Kidney (tissue), 14 donors: ENCODE measurements around the gene FADS2. TPM values are rescaled to one million over a fixed set of nuclear protein-coding genes. Genes with fewer than 3 reads are reported as not detected.

ENCODE experiments used
- DNase-seq, 5 donors: peaks; one replicate each; pipeline ENCODE4 v3.0.0-alpha.2; 2013 to 2020
- FAIRE-seq: peaks from 2 replicates; lab custom pipeline; 2012; peaks lifted over from hg19 to GRCh38; lab: Jason Lieb, UNC
- H3K27ac ChIP-seq, 2 donors: one replicate each; pipeline ENCODE4 v1.7.0; 2013; ENCODE audit warnings: low read depth in 2 of 2, low read length in 2 of 2, inconsistent platforms in 1 of 2
- H3K27me3 ChIP-seq: one replicate; pipeline ENCODE4 v1.7.1; 2013; ENCODE audit warnings: low read length, inconsistent platforms; ENCODE audit not compliant: control insufficient read depth, insufficient read depth
- H3K36me3 ChIP-seq, 3 donors: one replicate each; pipeline versions ENCODE4 v1.7.0 to v1.7.1; 2013; ENCODE audit warnings: low read length in 3 of 3, control low read depth in 1 of 3, inconsistent platforms in 1 of 3; ENCODE audit not compliant: insufficient read depth in 3 of 3, control insufficient read depth in 2 of 3
- H3K4me1 ChIP-seq, 3 donors: one replicate each; pipeline versions ENCODE4 v1.7.0 to v1.7.1; 2013; ENCODE audit warnings: low read length in 3 of 3, inconsistent platforms in 1 of 3, low read depth in 1 of 3; ENCODE audit not compliant: control insufficient read depth in 2 of 3, insufficient read depth in 2 of 3
- H3K4me3 ChIP-seq, 3 donors: one replicate each; pipeline versions ENCODE4 v1.7.0 to v1.8.1; 2013; ENCODE audit warnings: low read length in 3 of 3, control low read depth in 1 of 3, inconsistent platforms in 1 of 3
- H3K9ac ChIP-seq, 3 donors: one replicate each; pipeline versions ENCODE4 v1.7.0 to v1.7.1; 2013; ENCODE audit warnings: low read length in 3 of 3, control low read depth in 1 of 3, inconsistent platforms in 1 of 3
- H3K9me3 ChIP-seq, 3 donors: one replicate each; pipeline versions ENCODE4 v1.7.0 to v1.7.1; 2013; ENCODE audit warnings: low read length in 3 of 3, control low read depth in 1 of 3, inconsistent platforms in 1 of 3; ENCODE audit not compliant: control insufficient read depth in 2 of 3, insufficient read depth in 1 of 3
- intact Hi-C: fragments of 100-400 bp; cut with DNase I; formaldehyde crosslinking; loops from one replicate; pipeline ENCODE4 v1.11.1; 2022
- polyA plus RNA-seq: library from polyadenylated mRNA; stranded (reverse); fragments of 350-450 nt; fragmentation: Illumina TruSeq; extraction: RNeasy Lipid Tissue Mini Kit (QIAGEN cat#74804); gene quantifications from one replicate; pipeline ENCODE4 v1.2.3, GENCODE V29; 2014; ENCODE audit warnings: low read depth, low replicate concordance; ENCODE audit not compliant: insufficient read depth
- total RNA-seq: library from RNA; stranded (reverse); fragmentation: NEBNext Ultra II Directional; extraction: Animal tissue kit (Norgen Biotek cat#: 25700); gene quantifications from one replicate; pipeline ENCODE4 v1.2.1, GENCODE V29; 2021
- TF ChIP-seq, protein P1 (sequence below): IDR thresholded peaks from 3 replicates; pipeline ENCODE4 v1.5.1; 2012; ENCODE audit warnings: mild to moderate bottlenecking, moderate library complexity, borderline replicate concordance; ENCODE audit not compliant: insufficient read depth; ENCODE audit errors: extremely low read depth
- donor health status: control.
- donor health status: control.
- donor health status: control.
- donor health status: control.
- donor health status: control.
- donor health status: DM: yes; HTN: yes; CAD: no.
- donor health status: Normal renal cell carcinoma (clear cell type).

The FADS2 gene
- total and polyA plus RNA-seq, 2 donors from 2014 or later = 9.8 to 49.2 TPM

DNA sequence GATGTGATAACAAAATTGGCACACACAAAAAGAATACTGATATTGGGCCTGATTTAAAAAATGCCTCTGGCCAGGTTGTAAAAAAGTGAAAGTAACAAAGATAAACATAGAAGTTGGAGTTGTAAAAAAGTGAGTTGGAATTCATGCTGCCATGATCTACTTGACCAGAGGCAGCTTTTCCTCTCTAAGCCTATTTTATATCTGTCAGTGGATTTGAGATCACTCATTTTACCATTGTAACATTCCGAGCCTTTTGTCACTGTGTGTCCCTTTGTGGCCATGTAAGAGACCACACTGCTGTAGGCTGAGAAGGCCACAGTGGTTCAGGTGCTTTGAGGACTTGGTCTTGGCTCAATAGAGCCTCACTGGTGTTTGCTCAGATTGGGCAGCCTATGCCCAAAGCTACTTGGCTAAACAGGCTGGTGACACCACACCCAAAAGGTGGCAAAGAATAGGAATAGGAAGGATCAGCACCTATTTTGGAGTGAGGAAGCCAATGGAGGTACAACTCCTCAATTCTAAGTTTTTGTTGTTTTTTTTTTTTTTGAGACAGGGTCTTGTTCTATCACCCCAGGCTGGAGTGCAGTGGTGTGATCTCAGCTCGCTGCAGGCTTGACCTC is 28.3 kb upstream of the FADS2 start:
- no peaks in the 10 kb centered on the region for H3K9me3 ChIP-seq
- TF ChIP-seq, protein P1, sequence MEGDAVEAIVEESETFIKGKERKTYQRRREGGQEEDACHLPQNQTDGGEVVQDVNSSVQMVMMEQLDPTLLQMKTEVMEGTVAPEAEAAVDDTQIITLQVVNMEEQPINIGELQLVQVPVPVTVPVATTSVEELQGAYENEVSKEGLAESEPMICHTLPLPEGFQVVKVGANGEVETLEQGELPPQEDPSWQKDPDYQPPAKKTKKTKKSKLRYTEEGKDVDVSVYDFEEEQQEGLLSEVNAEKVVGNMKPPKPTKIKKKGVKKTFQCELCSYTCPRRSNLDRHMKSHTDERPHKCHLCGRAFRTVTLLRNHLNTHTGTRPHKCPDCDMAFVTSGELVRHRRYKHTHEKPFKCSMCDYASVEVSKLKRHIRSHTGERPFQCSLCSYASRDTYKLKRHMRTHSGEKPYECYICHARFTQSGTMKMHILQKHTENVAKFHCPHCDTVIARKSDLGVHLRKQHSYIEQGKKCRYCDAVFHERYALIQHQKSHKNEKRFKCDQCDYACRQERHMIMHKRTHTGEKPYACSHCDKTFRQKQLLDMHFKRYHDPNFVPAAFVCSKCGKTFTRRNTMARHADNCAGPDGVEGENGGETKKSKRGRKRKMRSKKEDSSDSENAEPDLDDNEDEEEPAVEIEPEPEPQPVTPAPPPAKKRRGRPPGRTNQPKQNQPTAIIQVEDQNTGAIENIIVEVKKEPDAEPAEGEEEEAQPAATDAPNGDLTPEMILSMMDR = no peak
- no peak for FAIRE-seq
- intact Hi-C loops = no loop called here
- H3K4me3 ChIP-seq = no peak overlapping the region
- H3K27me3 ChIP-seq = no peaks in the 10 kb centered on the region
- DNase-seq = no peak
- H3K4me1 ChIP-seq = peaks cover 0 to 6% (median 0%) of the 10 kb centered on the region in 3 donors
- H3K36me3 ChIP-seq = peaks cover 0 to 5% (median 0%) of the 10 kb centered on the region in 3 donors
- no peak overlapping the region for H3K9ac ChIP-seq
- no peak overlapping the region for H3K27ac ChIP-seq

DNA sequence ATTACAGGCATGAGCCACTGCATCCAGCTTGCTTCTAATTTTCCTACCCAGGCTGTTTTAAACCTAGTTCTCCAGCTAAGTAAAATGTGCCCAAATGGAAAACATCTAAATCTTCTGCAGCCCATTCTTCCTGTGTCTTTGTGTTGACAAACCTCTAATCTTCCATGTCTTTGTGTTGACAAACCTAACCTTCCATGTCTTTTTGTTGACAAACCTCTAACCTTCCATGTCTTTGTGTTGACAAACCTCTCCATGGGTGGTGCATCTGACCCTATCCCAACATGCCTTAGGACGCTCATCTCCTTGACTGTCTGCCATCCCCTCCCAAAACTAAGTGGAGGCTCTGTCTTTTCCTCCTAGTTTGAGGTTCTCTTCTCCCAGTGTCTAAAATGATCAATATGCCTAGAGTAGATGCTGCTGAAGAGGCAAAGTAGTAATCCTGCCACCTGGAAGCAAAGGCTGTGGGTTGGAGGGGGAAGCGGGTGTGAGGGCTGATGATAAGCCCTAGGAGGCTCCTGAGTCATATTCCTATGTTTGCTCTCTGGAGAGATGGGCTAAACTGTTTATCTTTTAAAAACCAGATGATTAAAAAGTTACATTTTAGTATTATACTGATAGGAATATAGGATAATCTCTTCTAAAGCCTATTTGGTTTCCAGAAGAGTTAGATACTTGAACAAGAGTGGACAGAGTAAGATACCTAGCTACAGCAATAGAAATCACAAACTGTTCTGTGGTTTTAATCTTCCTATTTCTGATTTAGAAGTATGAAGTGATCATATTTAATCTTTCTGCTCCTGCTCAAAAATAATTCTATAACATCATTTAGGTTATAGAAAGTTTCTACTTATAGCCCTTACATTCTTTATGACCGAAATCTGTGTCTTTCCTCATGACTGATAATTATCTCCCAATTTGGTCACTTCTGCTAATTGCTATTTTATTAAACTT is 27.5 kb upstream of the FADS2 start:
- DNase-seq (no peak), FAIRE-seq (no peak)
- H3K27ac ChIP-seq = no peak overlapping the region
- no peaks in the 10 kb centered on the region for H3K27me3 ChIP-seq
- intact Hi-C loops = no loop called here
- no peak overlapping the region for H3K9ac ChIP-seq
- TF ChIP-seq, protein P1 = no peak
- H3K4me3 ChIP-seq = no peak overlapping the region
- peaks cover 0 to 6% (median 0%) of the 10 kb centered on the region in 3 donors for H3K4me1 ChIP-seq
- H3K36me3 ChIP-seq = peaks cover 0 to 5% (median 0%) of the 10 kb centered on the region in 3 donors
- no peaks in the 10 kb centered on the region for H3K9me3 ChIP-seq

DNA sequence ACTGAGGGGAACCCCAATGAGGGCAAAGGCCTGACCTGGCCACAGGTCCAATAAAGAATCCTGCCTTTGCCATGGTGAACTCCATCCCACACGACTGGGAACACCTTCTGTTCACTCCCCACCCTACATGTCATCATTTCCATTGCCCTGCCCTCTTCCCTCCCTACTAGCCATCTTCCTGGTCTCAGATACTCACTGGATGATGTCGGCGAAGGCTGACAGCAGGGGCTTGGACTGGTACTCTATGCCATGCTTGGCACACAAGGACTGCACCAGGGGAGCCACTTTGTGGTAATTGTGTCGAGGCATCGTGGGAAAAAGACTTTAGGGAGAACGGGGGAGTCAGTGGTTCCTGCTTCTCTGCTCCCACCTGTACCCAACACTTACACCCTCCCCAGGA is 25.5 kb upstream of the FADS2 start:
- no peak for FAIRE-seq
- Histone ChIP-seq H3K4me1 (peaks cover 0 to 3% (median 0%) of the 10 kb centered on the region in 3 donors), H3K36me3 (peaks cover 0 to 5% (median 0%) of the 10 kb centered on the region in 3 donors), H3K27me3 (no peaks in the 10 kb centered on the region), H3K27ac (no peak overlapping the region), H3K9me3 (no peaks in the 10 kb centered on the region), H3K4me3 (no peak overlapping the region), H3K9ac (no peak overlapping the region)
- intact Hi-C loops = no loop called here
- DNase-seq = no peak
- TF ChIP-seq, protein P1 = no peak
